K562 (cell line): Measurements from ENCODE around the gene RREB1. TPM values are rescaled to one million over a fixed set of nuclear protein-coding genes. Genes with fewer than 3 reads are reported as not detected.
A peak's percentile ranks its signal among the peaks of the same experiment; 100 is the strongest.

Experiments used
- ARID4B ChIP-seq: sonication (generic); formaldehyde crosslinking; IDR thresholded peaks from 2 replicates; pipeline ENCODE4 v1.8.0; 2022; ENCODE audit warnings: mild to moderate bottlenecking, missing genetic modification reagents
- BDP1 ChIP-seq: IDR thresholded peaks from 3 replicates; pipeline ENCODE4 v1.6.1; 2011; ENCODE audit not compliant: insufficient read length, insufficient read depth
- CBX5 ChIP-seq: IDR thresholded peaks from 2 replicates; pipeline ENCODE4 v1.6.1; 2014; ENCODE audit warnings: low read depth, borderline replicate concordance
- CREB3L1 ChIP-seq: fragments of 450-650 bp; IDR thresholded peaks from 2 replicates; pipeline ENCODE4 v1.6.1; 2014; ENCODE audit warnings: low read depth, mild to moderate bottlenecking, moderate library complexity, borderline replicate concordance
- E2F3 ChIP-seq: fragments of 250-450 bp; sonication (Bioruptor Pico); IDR thresholded peaks from 2 replicates; pipeline ENCODE4 v1.4.0; 2020; ENCODE audit warnings: mild to moderate bottlenecking
- FOXK2 ChIP-seq, 2 experiments: fragments of 450-650 bp; IDR thresholded peaks in 1 of 2; conservative IDR thresholded peaks in 1 of 2; 2 replicates each; pipeline ENCODE4 v1.6.1; 2016; ENCODE audit warnings: low read depth in 2 of 2, mild to moderate bottlenecking in 1 of 2
- HMGXB4 ChIP-seq: sonication (generic); formaldehyde crosslinking; IDR thresholded peaks from 2 replicates; pipeline ENCODE4 v1.8.1; 2023; ENCODE audit warnings: mild to moderate bottlenecking, missing genetic modification reagents
- HNRNPUL1 ChIP-seq: fragments of 200-400 bp; formaldehyde crosslinking; IDR thresholded peaks from 2 replicates; pipeline ENCODE4 v1.6.1; 2017; ENCODE audit warnings: low read length
- IRF2 ChIP-seq: sonication (generic); formaldehyde crosslinking; IDR thresholded peaks from 2 replicates; pipeline ENCODE4 v1.8.1; 2022; ENCODE audit warnings: mild to moderate bottlenecking, missing genetic modification reagents
- KLF6 ChIP-seq: fragments of 250-450 bp; sonication (Bioruptor Pico); IDR thresholded peaks from 2 replicates; pipeline ENCODE4 v1.4.0; 2020; ENCODE audit warnings: mild to moderate bottlenecking, moderate library complexity, borderline replicate concordance
- NELFE ChIP-seq: IDR thresholded peaks from 2 replicates; pipeline ENCODE4 v1.6.1; 2011; ENCODE audit warnings: mild to moderate bottlenecking; ENCODE audit not compliant: insufficient read depth, insufficient read length
- NFRKB ChIP-seq: fragments of 450-650 bp; IDR thresholded peaks from 2 replicates; pipeline ENCODE4 v1.6.1; 2016; ENCODE audit warnings: low read depth
- PHB ChIP-seq: fragments of 250-450 bp; sonication (Bioruptor Pico); IDR thresholded peaks from 2 replicates; pipeline ENCODE4 v1.5.0; 2021
- PKNOX1 ChIP-seq: fragments of 450-650 bp; IDR thresholded peaks from 2 replicates; pipeline ENCODE4 v1.6.1; 2016
- XRCC3 ChIP-seq: fragments of 450-650 bp; IDR thresholded peaks from 2 replicates; pipeline ENCODE4 v1.6.1; 2017; ENCODE audit warnings: mild to moderate bottlenecking, moderate library complexity
- ZNF121 ChIP-seq: sonication (generic); formaldehyde crosslinking; conservative IDR thresholded peaks from 2 replicates; pipeline ENCODE4 v1.8.0; 2022; ENCODE audit warnings: missing genetic modification reagents
- ZNF197 ChIP-seq: fragments of 200-800 bp; sonication (Bioruptor generic); IDR thresholded peaks from 2 replicates; pipeline ENCODE4 v1.6.1; 2016; ENCODE audit warnings: low read depth, missing genetic modification characterization, missing compliant biosample characterization
- ZNF561 ChIP-seq: fragments of 450-650 bp; formaldehyde crosslinking; conservative IDR thresholded peaks from 2 replicates; pipeline ENCODE4 v1.4.0; 2020; ENCODE audit warnings: mild to moderate bottlenecking, moderate library complexity
- ZNF586 ChIP-seq: fragments of 450-650 bp; formaldehyde crosslinking; conservative IDR thresholded peaks from 2 replicates; pipeline ENCODE4 v1.4.0; 2020; ENCODE audit warnings: mild to moderate bottlenecking, moderate library complexity
- ZNF76 ChIP-seq: fragments of 250-450 bp; sonication (Bioruptor Pico); IDR thresholded peaks from 2 replicates; pipeline ENCODE4 v1.4.0; 2020; ENCODE audit warnings: mild to moderate bottlenecking, moderate library complexity, borderline replicate concordance
- polyA plus RNA-seq, 8 experiments: library from polyadenylated mRNA; depleted of rRNA in 4 of 8; stranded (reverse) in 5 of 8; unstranded in 3 of 8; fragments of >200 nt; fragmentation: Nextera tagmentation in 2 of 8; fragmentation: Illumina TruSeq in 1 of 8; extraction: Ambion mirVana in 2 of 8; extraction: Trizol in 1 of 8; gene quantifications; 2 replicates each; pipeline versions ENCODE4 v1.2.1 to v1.2.3, GENCODE V29; 2011 to 2014; ENCODE audit warnings: inconsistent platforms in 1 of 8, missing spikeins in 1 of 8
- total RNA-seq, 7 experiments: library from RNA; depleted of rRNA in 6 of 7; stranded (reverse); fragments of >200 nt in 6 of 7; fragmentation: Illumina TruSeq in 2 of 7; extraction: Trizol in 2 of 7; gene quantifications; 2 replicates each; pipeline versions ENCODE4 v1.2.1 to v1.2.3, GENCODE V29; 2011 to 2021; ENCODE audit warnings: low replicate concordance in 1 of 7

The RREB1 gene
- total and polyA plus RNA-seq, 9 of the 15 experiments (the other 6 are each of a cell fraction or from before 2014, with no cell fraction given) = 3.3 to 64.2 (median 19.3) TPM

GRCh38 chr6:7140631-7141378 is 33.0 kb downstream of the RREB1 start (continued):
- no peak for TF ChIP-seq HMGXB4
- 0 out of 2 replicates have a peak, but pooled peaks have one; percentile 76 for TF ChIP-seq PHB (CRISPR knock-in tag)
- no peak for TF ChIP-seq ARID4B (CRISPR knock-in tag)
- TF ChIP-seq CREB3L1 = peak; percentile 66; the same call in 1 of the 2 replicates
- TF ChIP-seq ZNF121 = no peak
- peak; percentile 65 for TF ChIP-seq NFRKB
- peak; percentile 86 for TF ChIP-seq ZNF76 (CRISPR knock-in tag)
- TF ChIP-seq ZNF586 (CRISPR knock-in tag) = no peak
- no peak for TF ChIP-seq FOXK2 (conservative IDR thresholded peaks at IDR 0.05 in 1 of 2, IDR thresholded peaks at IDR 0.05 in 1 of 2; ENCODE audit: low read depth in 2 of 2)
- no peak for TF ChIP-seq CBX5
- no peak for TF ChIP-seq XRCC3
- no peak for TF ChIP-seq ZNF561
- peak; percentile 78; the same call in 1 of the 2 replicates for TF ChIP-seq KLF6
- TF ChIP-seq ZNF197 (CRISPR knock-in tag) = peak; percentile 84; the same call in 1 of the 2 replicates
- TF ChIP-seq IRF2 = no peak
- TF ChIP-seq BDP1 = no peak
- TF ChIP-seq PKNOX1 = peak; percentile 97
- no peak for TF ChIP-seq NELFE
- no peak for TF ChIP-seq HNRNPUL1
- TF ChIP-seq E2F3 = peak; percentile 85
